Measurements from ENCODE around the gene ASCL2.
"Not testable (repeated sequence)": the region's sequence is repeated elsewhere in the genome, so short reads cannot be mapped to it uniquely, and the experiment has no call there.

The ASCL2 gene

DNA sequence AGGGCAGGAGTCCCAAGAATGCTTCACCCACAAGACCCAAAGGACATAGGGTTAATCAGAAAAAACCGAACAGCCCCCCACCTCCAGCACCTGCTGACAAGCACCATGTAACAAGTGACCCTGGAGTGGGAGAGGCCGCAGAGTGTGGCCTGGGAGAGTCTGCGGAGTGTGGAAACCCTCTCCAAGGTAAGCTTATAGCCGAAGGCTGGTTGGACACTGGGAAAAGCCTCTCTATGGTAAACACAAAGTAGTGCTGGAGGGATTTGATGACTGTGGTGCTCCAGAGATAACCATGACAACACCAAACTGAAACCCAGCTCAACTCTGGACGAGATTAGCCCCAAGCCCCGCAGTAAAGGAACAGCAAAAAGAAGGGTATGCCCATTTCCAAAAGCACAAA, 19.2 kb downstream of the ASCL2 start:
- Histone ChIP-seq H3K27me3 (ENCODE audit: insufficient read depth, low read length) (peaks cover 44% of the 10 kb centered on the region), H3K79me2 (ENCODE audit: control insufficient read depth, insufficient read depth, low read length, unreplicated experiment) (no peaks in the 10 kb centered on the region), H3K27ac (ENCODE audit: low read depth, low read length) (no peak overlapping the region), H3K4me3 (ENCODE audit: low read depth, low read length) (no peak overlapping the region), H3K36me3 (ENCODE audit: insufficient read depth, low read length) (no peaks in the 10 kb centered on the region), H2AFZ (ENCODE audit: low read length, unreplicated experiment) (no peak overlapping the region), H3K4me1 (ENCODE audit: control insufficient read depth, insufficient read depth, low read length, unreplicated experiment) (no peaks in the 10 kb centered on the region)

DNA sequence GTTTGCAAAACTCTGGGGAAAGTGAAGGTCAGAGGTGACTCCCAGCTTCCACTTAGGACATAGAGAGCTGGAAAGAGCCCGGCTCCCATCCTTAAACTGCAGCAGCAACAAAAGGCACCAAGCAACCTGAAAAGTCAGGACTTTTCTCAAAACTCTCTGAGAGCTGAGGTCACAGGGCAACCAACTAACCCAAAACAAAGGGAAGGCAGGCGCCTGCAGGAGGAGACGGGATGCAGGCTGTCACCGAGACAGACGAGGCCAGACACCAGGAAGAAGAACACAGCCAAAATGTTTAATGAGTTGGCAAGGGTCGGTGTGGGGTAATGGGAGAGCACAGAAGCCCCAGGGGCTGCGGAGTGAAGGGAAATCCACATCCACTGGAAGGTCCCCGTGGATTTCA, 19.9 kb downstream of the ASCL2 start:
- Histone ChIP-seq H3K79me2 (ENCODE audit: control insufficient read depth, insufficient read depth, low read length, unreplicated experiment) (no peaks in the 10 kb centered on the region), H3K36me3 (ENCODE audit: insufficient read depth, low read length) (no peaks in the 10 kb centered on the region), H2AFZ (ENCODE audit: low read length, unreplicated experiment) (no peak overlapping the region), H3K4me1 (ENCODE audit: control insufficient read depth, insufficient read depth, low read length, unreplicated experiment) (no peaks in the 10 kb centered on the region), H3K4me3 (ENCODE audit: low read depth, low read length) (no peak overlapping the region), H3K27me3 (ENCODE audit: insufficient read depth, low read length) (peaks cover 48% of the 10 kb centered on the region), H3K27ac (ENCODE audit: low read depth, low read length) (no peak overlapping the region)

DNA sequence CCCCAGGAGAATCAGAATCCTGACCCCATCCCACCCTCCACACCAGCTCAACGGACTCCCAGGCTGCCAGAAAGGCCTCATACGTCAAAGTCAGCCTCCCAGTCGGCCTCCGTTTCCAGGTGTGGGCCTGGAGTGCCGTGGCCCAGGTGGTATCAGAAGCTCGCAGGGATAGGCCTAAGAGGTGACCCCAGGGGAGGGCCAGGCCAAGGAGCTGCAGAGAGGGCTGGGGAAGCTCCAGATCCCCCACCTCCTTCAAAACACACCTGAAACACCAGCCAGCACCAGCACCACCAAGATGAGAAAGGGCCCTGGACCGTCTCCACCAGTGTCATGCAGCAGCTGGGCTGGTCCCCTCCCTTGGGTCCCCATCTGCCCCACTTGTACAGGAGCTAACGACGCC, 20.3 kb downstream of the ASCL2 start:
- Histone ChIP-seq H3K27me3 (ENCODE audit: insufficient read depth, low read length) (peaks cover 53% of the 10 kb centered on the region), H2AFZ (ENCODE audit: low read length, unreplicated experiment) (no peak overlapping the region), H3K79me2 (ENCODE audit: control insufficient read depth, insufficient read depth, low read length, unreplicated experiment) (no peaks in the 10 kb centered on the region), H3K4me1 (ENCODE audit: control insufficient read depth, insufficient read depth, low read length, unreplicated experiment) (no peaks in the 10 kb centered on the region), H3K27ac (ENCODE audit: low read depth, low read length) (no peak overlapping the region), H3K36me3 (ENCODE audit: insufficient read depth, low read length) (no peaks in the 10 kb centered on the region), H3K4me3 (ENCODE audit: low read depth, low read length) (no peak overlapping the region)

DNA sequence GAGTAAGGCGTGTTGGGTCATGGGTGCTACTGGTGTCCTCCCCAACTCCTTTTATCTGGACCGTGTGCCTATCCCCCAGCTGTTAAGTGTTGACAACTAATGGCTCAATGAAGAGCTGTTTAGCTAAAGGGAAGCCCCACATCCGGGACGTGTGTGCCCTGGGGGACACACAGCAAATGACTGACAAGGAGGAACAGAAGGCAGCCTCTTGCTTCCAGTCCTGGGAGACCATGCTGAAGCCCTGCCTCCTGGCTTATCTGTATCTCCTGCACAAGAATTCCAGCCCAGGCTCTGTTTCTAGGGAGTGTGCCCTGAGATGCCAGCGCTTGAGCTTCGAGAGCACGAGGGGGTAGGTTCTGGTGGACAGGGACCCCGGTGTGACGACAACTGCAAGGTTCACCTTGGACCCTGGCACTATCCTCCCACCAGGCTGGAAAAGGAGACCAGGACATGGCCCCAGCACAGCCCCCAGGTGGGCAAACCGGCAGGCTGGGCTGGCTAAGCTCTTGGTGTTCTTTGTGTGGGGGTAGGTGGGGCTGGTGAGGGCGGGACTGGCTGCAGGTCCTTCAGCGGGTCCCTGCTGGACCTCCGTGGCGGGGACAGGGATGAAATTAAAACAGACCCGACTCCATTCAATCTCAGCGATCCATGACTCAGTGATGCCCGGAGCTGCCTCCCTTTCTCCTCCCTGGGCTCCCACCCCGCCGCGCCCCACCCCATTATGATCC, 21.0 kb downstream of the ASCL2 start:
- no peak overlapping the region for H3K4me3 ChIP-seq (ENCODE audit: low read depth, low read length)
- no peak overlapping the region for H2AFZ ChIP-seq (ENCODE audit: low read length, unreplicated experiment)
- peaks cover 60% of the 10 kb centered on the region for H3K27me3 ChIP-seq (ENCODE audit: insufficient read depth, low read length)
- H3K79me2 ChIP-seq (ENCODE audit: control insufficient read depth, insufficient read depth, low read length, unreplicated experiment): no peaks in the 10 kb centered on the region
- no peaks in the 10 kb centered on the region for H3K4me1 ChIP-seq (ENCODE audit: control insufficient read depth, insufficient read depth, low read length, unreplicated experiment)
- H3K36me3 ChIP-seq (ENCODE audit: insufficient read depth, low read length): no peaks in the 10 kb centered on the region
- H3K27ac ChIP-seq (ENCODE audit: low read depth, low read length): no peak overlapping the region

DNA sequence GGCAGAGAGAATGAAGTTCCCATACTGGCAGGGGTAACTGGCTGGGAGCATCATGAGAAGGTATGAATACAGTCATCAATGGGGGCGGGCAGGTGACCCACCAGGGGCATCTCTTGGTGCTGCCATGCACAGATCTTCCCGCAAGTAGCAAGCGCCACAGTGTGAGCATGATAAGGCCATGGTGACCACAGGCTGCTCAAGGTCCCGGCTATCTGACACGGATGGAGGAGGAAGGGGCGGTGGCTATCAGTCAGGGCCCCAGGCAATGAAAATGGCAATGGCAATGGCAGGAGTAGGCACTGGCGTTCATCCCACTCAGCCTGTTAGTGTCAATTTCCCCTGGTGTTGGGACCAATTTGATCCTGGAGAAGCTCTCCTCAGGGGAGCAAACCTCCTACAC, 21.6 kb downstream of the ASCL2 start:
- H3K27me3 ChIP-seq (ENCODE audit: insufficient read depth, low read length): peaks cover 66% of the 10 kb centered on the region
- H2AFZ ChIP-seq (ENCODE audit: low read length, unreplicated experiment): no peak overlapping the region

DNA sequence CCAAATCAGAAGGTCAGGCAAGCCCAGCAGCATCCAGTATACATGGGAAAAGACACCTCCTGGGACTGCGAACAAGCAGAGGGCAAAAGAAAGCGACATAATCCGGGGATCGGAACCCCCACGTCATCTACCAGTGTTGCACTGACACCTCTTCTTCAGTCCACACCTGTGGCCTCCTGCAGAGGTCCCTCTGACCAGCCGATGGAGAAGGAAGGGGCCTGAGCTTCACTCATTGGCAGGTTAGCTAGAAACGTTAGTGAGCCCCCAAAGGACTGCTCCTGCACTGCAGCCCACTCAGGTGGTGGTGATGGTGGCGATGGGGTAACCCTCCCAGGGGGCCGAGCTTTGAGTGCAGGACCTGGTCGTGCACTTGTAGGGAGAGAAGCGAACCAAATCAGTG, 22.1 kb downstream of the ASCL2 start:
- H3K27me3 ChIP-seq (ENCODE audit: insufficient read depth, low read length): peaks cover 68% of the 10 kb centered on the region
- no peaks in the 10 kb centered on the region for H3K4me1 ChIP-seq (ENCODE audit: control insufficient read depth, insufficient read depth, low read length, unreplicated experiment)
- H2AFZ ChIP-seq (ENCODE audit: low read length, unreplicated experiment): no peak overlapping the region
- no peaks in the 10 kb centered on the region for H3K36me3 ChIP-seq (ENCODE audit: insufficient read depth, low read length)
- H3K4me3 ChIP-seq (ENCODE audit: low read depth, low read length): no peak overlapping the region
- no peak overlapping the region for H3K27ac ChIP-seq (ENCODE audit: low read depth, low read length)
- no peaks in the 10 kb centered on the region for H3K79me2 ChIP-seq (ENCODE audit: control insufficient read depth, insufficient read depth, low read length, unreplicated experiment)

More for the DNA sequence above, 21.6 kb downstream of the ASCL2 start:
- no peak overlapping the region for H3K4me3 ChIP-seq (ENCODE audit: low read depth, low read length)
- no peak overlapping the region for H3K27ac ChIP-seq (ENCODE audit: low read depth, low read length)
- H3K4me1 ChIP-seq (ENCODE audit: control insufficient read depth, insufficient read depth, low read length, unreplicated experiment): no peaks in the 10 kb centered on the region
- no peaks in the 10 kb centered on the region for H3K36me3 ChIP-seq (ENCODE audit: insufficient read depth, low read length)
- no peaks in the 10 kb centered on the region for H3K79me2 ChIP-seq (ENCODE audit: control insufficient read depth, insufficient read depth, low read length, unreplicated experiment)

DNA sequence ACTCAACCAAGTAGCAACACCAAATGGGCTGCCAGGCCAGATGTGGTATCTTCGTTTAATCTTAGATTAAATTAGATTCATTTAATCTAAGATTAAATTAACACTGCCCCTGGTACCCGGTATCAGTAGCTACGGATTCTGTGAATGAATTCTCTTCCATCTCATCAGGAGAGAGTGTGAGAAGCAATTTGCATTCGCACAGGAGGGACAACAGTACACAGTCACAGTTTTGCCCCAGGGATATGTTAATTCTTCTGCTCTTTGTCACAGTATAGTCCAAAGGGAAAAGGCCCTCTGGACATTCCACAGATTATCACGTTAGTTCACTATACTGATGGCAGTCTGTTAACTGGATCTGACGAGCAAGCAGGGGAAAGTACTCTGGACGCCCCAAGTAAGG, 22.9 kb downstream of the ASCL2 start:
- Histone ChIP-seq H3K27me3 (ENCODE audit: insufficient read depth, low read length) (peaks cover 72% of the 10 kb centered on the region), H3K4me3 (ENCODE audit: low read depth, low read length) (no peak overlapping the region), H3K36me3 (ENCODE audit: insufficient read depth, low read length) (no peaks in the 10 kb centered on the region), H3K79me2 (ENCODE audit: control insufficient read depth, insufficient read depth, low read length, unreplicated experiment) (no peaks in the 10 kb centered on the region), H2AFZ (ENCODE audit: low read length, unreplicated experiment) (no peak overlapping the region), H3K27ac (ENCODE audit: low read depth, low read length) (no peak overlapping the region), H3K4me1 (ENCODE audit: control insufficient read depth, insufficient read depth, low read length, unreplicated experiment) (no peaks in the 10 kb centered on the region)

DNA sequence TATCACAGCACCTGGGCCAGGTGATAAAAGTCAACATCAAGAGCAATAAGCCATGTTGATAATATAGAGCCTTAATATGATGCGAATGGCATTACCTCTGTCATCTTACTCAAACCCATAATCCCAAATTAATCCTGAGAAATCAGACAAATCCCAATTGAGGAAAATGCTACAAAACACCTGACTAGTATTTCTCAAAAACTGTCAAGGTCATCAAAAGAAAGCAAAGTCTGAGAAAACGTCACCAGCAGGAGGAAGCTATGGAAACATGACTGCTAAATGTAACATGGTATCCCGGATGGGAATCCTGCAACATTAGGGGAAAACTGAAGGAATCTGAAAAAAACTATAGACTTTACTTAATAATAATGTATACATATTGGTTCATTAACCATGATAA, 29.6 kb downstream of the ASCL2 start:
- Histone ChIP-seq H3K79me2 (ENCODE audit: control insufficient read depth, insufficient read depth, low read length, unreplicated experiment) (no peaks in the 10 kb centered on the region), H3K36me3 (ENCODE audit: insufficient read depth, low read length) (no peaks in the 10 kb centered on the region), H3K4me1 (ENCODE audit: control insufficient read depth, insufficient read depth, low read length, unreplicated experiment) (no peaks in the 10 kb centered on the region), H2AFZ (ENCODE audit: low read length, unreplicated experiment) (no peak overlapping the region), H3K27me3 (ENCODE audit: insufficient read depth, low read length) (peaks cover 59% of the 10 kb centered on the region), H3K4me3 (ENCODE audit: low read depth, low read length) (no peak overlapping the region), H3K27ac (ENCODE audit: low read depth, low read length) (no peak overlapping the region)

DNA sequence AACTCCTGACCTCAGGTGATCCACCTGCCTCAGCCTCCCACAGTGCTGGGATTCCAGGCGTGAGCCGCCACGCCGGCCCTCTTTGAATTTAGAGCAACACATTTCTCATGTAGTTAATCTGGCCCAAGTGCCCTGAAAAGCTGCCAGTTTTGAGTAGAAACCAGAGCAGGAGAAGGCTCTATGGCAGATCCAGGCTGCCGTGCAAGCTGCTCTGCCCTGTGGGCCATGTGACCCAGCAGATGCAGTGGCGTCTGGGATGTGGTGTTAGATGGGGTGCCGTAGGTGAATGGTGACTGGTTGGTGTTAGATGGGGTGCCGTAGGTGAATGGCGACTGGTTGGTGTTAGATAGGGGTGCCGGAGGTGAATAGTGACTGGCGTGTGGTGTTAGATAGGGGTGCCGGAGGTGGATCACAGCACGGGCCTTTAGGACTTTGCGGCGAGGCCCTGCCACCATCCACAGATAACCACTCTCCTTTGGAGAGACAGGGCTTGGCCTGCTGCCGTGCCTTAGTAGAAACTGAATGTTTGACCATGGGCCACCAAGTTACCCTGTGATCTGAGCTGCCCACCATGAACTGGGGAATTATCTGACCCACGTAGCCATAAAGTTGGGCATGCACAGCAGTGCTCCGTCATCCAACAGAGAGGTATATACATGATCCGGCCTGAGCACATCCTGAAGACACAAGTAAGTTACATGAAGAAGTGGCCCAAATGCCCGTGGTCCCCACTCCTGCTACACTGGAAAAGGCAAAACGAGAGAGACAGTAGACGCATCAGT, 32.7 kb downstream of the ASCL2 start:
- Histone ChIP-seq H3K4me1 (ENCODE audit: control insufficient read depth, insufficient read depth, low read length, unreplicated experiment) (no peaks in the 10 kb centered on the region), H3K4me3 (ENCODE audit: low read depth, low read length) (no peak overlapping the region), H3K27ac (ENCODE audit: low read depth, low read length) (no peak overlapping the region), H2AFZ (ENCODE audit: low read length, unreplicated experiment) (no peak overlapping the region), H3K36me3 (ENCODE audit: insufficient read depth, low read length) (no peaks in the 10 kb centered on the region), H3K79me2 (ENCODE audit: control insufficient read depth, insufficient read depth, low read length, unreplicated experiment) (no peaks in the 10 kb centered on the region), H3K27me3 (ENCODE audit: insufficient read depth, low read length) (peaks cover 52% of the 10 kb centered on the region)

DNA sequence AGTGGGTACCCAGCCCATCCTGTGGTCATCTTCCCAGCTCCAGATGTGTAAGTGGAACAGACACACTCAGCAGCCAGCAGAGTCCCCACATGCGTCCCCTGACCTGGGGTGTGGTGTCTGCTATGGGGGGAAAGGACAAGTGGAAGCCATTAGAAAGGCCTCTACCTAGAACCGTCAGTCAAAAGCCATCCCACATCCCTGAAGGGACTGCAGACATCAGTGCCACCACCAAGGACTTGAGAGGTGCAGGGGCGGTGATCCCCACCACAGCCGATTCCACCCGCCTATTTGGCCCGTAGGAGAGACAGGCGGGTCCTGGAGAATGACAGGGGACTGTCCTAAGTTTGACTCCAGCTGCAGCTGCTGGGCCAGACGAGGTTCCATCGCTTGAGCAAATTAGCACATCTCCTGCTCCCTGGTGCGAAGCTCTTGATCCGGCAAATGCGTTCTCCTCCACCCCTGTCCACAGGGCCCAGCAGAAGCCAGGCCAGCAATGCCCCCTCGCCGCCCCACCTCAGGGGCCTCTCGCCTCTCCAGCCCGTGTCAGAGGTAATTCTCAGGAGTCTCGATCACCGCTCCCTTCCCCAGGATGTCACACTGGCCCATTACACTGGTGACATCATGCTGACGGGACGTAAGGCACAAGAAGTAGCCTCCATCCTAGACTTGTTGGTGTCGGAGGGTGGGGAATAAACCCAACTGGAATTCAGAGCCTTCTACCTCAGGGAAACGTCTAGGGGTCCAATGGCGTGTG, 33.8 kb downstream of the ASCL2 start:
- H3K79me2 ChIP-seq (ENCODE audit: control insufficient read depth, insufficient read depth, low read length, unreplicated experiment); H3K4me1 ChIP-seq (ENCODE audit: control insufficient read depth, insufficient read depth, low read length, unreplicated experiment): not testable (repeated sequence)

More for the DNA sequence above, 33.8 kb downstream of the ASCL2 start:
- not testable (repeated sequence) for H2AFZ ChIP-seq (ENCODE audit: low read length, unreplicated experiment); H3K27ac ChIP-seq (ENCODE audit: low read depth, low read length); H3K36me3 ChIP-seq (ENCODE audit: insufficient read depth, low read length); H3K4me3 ChIP-seq (ENCODE audit: low read depth, low read length)
- H3K27me3 ChIP-seq (ENCODE audit: insufficient read depth, low read length): peaks cover 57% of the 10 kb centered on the region

All from ACC112 (cell line).